Dedifferentiated amniotic fluid mesenchymal stem cell (primary cell): Measurements from ENCODE around the gene PTPRN.

Source experiments
- DNase-seq: peaks from one replicate; pipeline ENCODE4 v3.0.0-alpha.2; 2016; ENCODE audit errors: extremely low spot score

Gene PTPRN

GRCh38 chr2:219245148-219245898 lies 63.9 kb downstream of the PTPRN start, which contains the start of the genes GLB1L and STK16:
Gene GLB1L (minus strand): TSS chr2:219245444. CDS start chr2:219243573, 1,871 bp downstream.
Gene STK16 (plus strand): TSS chr2:219245479. CDS start chr2:219246000, 521 bp downstream.
- DNase-seq, result peak; percentile 93

GRCh38 chr2:219244789-219245147 lies 64.4 kb downstream of the PTPRN start:
- DNase-seq, result no peak

GRCh38 chr2:219243291-219243761 lies 65.9 kb downstream of the PTPRN start:
- no peak for DNase-seq
